Astrocyte (in vitro differentiated cells and primary cell): ENCODE measurements around the gene CNTNAP2. TPM values are rescaled to one million over a fixed set of nuclear protein-coding genes. Genes with fewer than 3 reads are reported as not detected.

Experiments
- DNase-seq: peaks from one replicate; pipeline ENCODE4 v3.0.0-alpha.2; 2010; ENCODE audit warnings: low read depth
- FAIRE-seq: peaks from 2 replicates; lab custom pipeline; 2011; peaks lifted over from hg19 to GRCh38; lab: Jason Lieb, UNC
- H2AFZ ChIP-seq: 2 replicates; pipeline ENCODE4 v1.6.0; 2012; ENCODE audit warnings: low read depth, low read length, inconsistent platforms
- H3K27ac ChIP-seq: 2 replicates; pipeline ENCODE4 v1.5.1; 2011; ENCODE audit warnings: low read depth, low read length, inconsistent platforms
- H3K27me3 ChIP-seq: 2 replicates; pipeline ENCODE4 v1.6.0; 2011; ENCODE audit warnings: low read length, inconsistent platforms; ENCODE audit not compliant: insufficient read depth
- H3K36me3 ChIP-seq: 2 replicates; pipeline ENCODE4 v1.5.1; 2011; ENCODE audit warnings: low read length, inconsistent platforms; ENCODE audit not compliant: insufficient read depth
- H3K4me1 ChIP-seq: 2 replicates; pipeline ENCODE4 v1.5.1; 2011; ENCODE audit warnings: low read length, inconsistent platforms; ENCODE audit not compliant: insufficient read depth
- H3K4me2 ChIP-seq: 2 replicates; pipeline ENCODE4 v1.6.0; 2012; ENCODE audit warnings: low read length, inconsistent platforms
- H3K4me3 ChIP-seq: 2 replicates; pipeline ENCODE4 v1.5.1; 2011; ENCODE audit warnings: low read depth, mild to moderate bottlenecking, low read length, inconsistent platforms; ENCODE audit not compliant: insufficient read depth
- H3K79me2 ChIP-seq: 2 replicates; pipeline ENCODE4 v1.6.0; 2012; ENCODE audit warnings: mild to moderate bottlenecking, low read length, inconsistent platforms; ENCODE audit not compliant: insufficient read depth
- H3K9ac ChIP-seq: 2 replicates; pipeline ENCODE4 v1.6.0; 2012; ENCODE audit warnings: mild to moderate bottlenecking, low read length, inconsistent platforms
- H3K9me3 ChIP-seq: 2 replicates; pipeline ENCODE4 v1.5.1; 2012; ENCODE audit warnings: low read depth, mild to moderate bottlenecking, low read length, inconsistent platforms; ENCODE audit not compliant: insufficient read depth
- H4K20me1 ChIP-seq: 2 replicates; pipeline ENCODE4 v1.6.0; 2012; ENCODE audit warnings: low read length, inconsistent platforms; ENCODE audit not compliant: insufficient read depth
- H3K27ac Mint-ChIP-seq: one replicate; pipeline ENCODE4 v1.8.0; 2021; ENCODE audit warnings: mild to moderate bottlenecking, mixed read lengths; ENCODE audit not compliant: unreplicated experiment
- H3K27me3 Mint-ChIP-seq: one replicate; pipeline ENCODE4 v1.8.0; 2021; ENCODE audit warnings: low read depth, mixed read lengths; ENCODE audit not compliant: unreplicated experiment
- H3K36me3 Mint-ChIP-seq: one replicate; pipeline ENCODE4 v1.8.0; 2021; ENCODE audit warnings: low read depth, mixed read lengths; ENCODE audit not compliant: unreplicated experiment
- H3K4me1 Mint-ChIP-seq: one replicate; pipeline ENCODE4 v1.8.0; 2021; ENCODE audit warnings: low read depth, mixed read lengths; ENCODE audit not compliant: unreplicated experiment
- H3K4me3 Mint-ChIP-seq: one replicate; pipeline ENCODE4 v1.8.0; 2021; ENCODE audit warnings: mild to moderate bottlenecking, moderate library complexity, mixed read lengths; ENCODE audit not compliant: unreplicated experiment
- H3K9me3 Mint-ChIP-seq: one replicate; pipeline ENCODE4 v1.8.0; 2021; ENCODE audit warnings: mild to moderate bottlenecking, mixed read lengths; ENCODE audit not compliant: unreplicated experiment
- CTCF ChIP-seq: IDR thresholded peaks from 2 replicates; pipeline ENCODE4 v1.5.1; 2011; ENCODE audit warnings: low read depth, mild to moderate bottlenecking, inconsistent platforms, low read length, moderate library complexity; ENCODE audit not compliant: insufficient read depth
- EZH2 ChIP-seq: IDR thresholded peaks from 2 replicates; pipeline ENCODE4 v1.6.1; 2012; ENCODE audit warnings: mild to moderate bottlenecking, low read length, inconsistent platforms; ENCODE audit not compliant: insufficient read depth
- total RNA-seq: library from RNA; stranded (reverse); gene quantifications from 2 replicates; pipeline ENCODE4 v1.2.1, GENCODE V29; 2021

CNTNAP2 gene
- total RNA-seq, 1 donor from 2014 or later: 20.0 TPM

- Histone ChIP-seq H3K9ac (no peak overlapping the region), H3K4me3 (no peak overlapping the region), H4K20me1 (no peaks in the 10 kb centered on the region), H3K4me1 (no peaks in the 10 kb centered on the region), H3K27ac (no peak overlapping the region), H3K27me3 (no peaks in the 10 kb centered on the region), H3K79me2 (no peaks in the 10 kb centered on the region), H3K4me2 (no peak overlapping the region), H2AFZ (no peak overlapping the region), H3K9me3 (no peaks in the 10 kb centered on the region), H3K36me3 (no peaks in the 10 kb centered on the region)
- H3K36me3 Mint-ChIP-seq: peaks cover 4% of the 10 kb centered on the region
- no peaks in the 10 kb centered on the region for H3K27me3 Mint-ChIP-seq
- H3K9me3 Mint-ChIP-seq: peaks cover 1% of the 10 kb centered on the region
- no peak overlapping the region for H3K27ac Mint-ChIP-seq
- H3K4me3 Mint-ChIP-seq: no peak overlapping the region
- TF ChIP-seq EZH2 (no peak), CTCF (no peak)
- DNase-seq (no peak), FAIRE-seq (no peak)
- H3K4me1 Mint-ChIP-seq: no peaks in the 10 kb centered on the region
Measured at GRCh38 chr7:148362541-148362940, 2245.9 kb downstream of the CNTNAP2 start.

GRCh38 chr7:148367731-148368475, 2251.3 kb downstream of the CNTNAP2 start:
- Histone ChIP-seq H3K4me2 (no peak overlapping the region), H3K36me3 (no peaks in the 10 kb centered on the region), H3K4me1 (no peaks in the 10 kb centered on the region), H2AFZ (no peak overlapping the region), H3K79me2 (no peaks in the 10 kb centered on the region), H3K27ac (no peak overlapping the region), H3K9me3 (no peaks in the 10 kb centered on the region), H3K4me3 (no peak overlapping the region), H3K9ac (no peak overlapping the region), H4K20me1 (no peaks in the 10 kb centered on the region), H3K27me3 (no peaks in the 10 kb centered on the region)
- TF ChIP-seq CTCF (no peak), EZH2 (no peak)
- no peaks in the 10 kb centered on the region for H3K4me1 Mint-ChIP-seq
- no peak overlapping the region for H3K27ac Mint-ChIP-seq
- H3K36me3 Mint-ChIP-seq: peaks cover 10% of the 10 kb centered on the region
- H3K9me3 Mint-ChIP-seq: peaks cover 5% of the 10 kb centered on the region
- no peak overlapping the region for H3K4me3 Mint-ChIP-seq
- FAIRE-seq (no peak), DNase-seq (no peak)
- no peaks in the 10 kb centered on the region for H3K27me3 Mint-ChIP-seq

GRCh38 chr7:148368562-148368961, 2252.0 kb downstream of the CNTNAP2 start:
- Histone ChIP-seq H2AFZ (no peak overlapping the region), H3K4me2 (no peak overlapping the region), H3K79me2 (no peaks in the 10 kb centered on the region), H3K9ac (no peak overlapping the region), H3K9me3 (no peaks in the 10 kb centered on the region), H3K4me1 (no peaks in the 10 kb centered on the region), H3K27me3 (no peaks in the 10 kb centered on the region), H3K36me3 (no peaks in the 10 kb centered on the region), H4K20me1 (no peaks in the 10 kb centered on the region), H3K4me3 (no peak overlapping the region), H3K27ac (no peak overlapping the region)
- Mint-ChIP-seq H3K27me3 (no peaks in the 10 kb centered on the region), H3K4me3 (no peak overlapping the region), H3K4me1 (no peaks in the 10 kb centered on the region), H3K27ac (no peak overlapping the region), H3K36me3 (peaks cover 7% of the 10 kb centered on the region), H3K9me3 (peaks cover 5% of the 10 kb centered on the region)
- TF ChIP-seq CTCF (no peak), EZH2 (no peak)
- DNase-seq (no peak), FAIRE-seq (no peak)
